Dermis microvascular lymphatic vessel endothelial cell (primary cell): ENCODE measurements around the gene NTN1. TPM values are rescaled to one million over a fixed set of nuclear protein-coding genes. Genes with fewer than 3 reads are reported as not detected.

ENCODE experiments used
- DNase-seq, 2 donors: peaks; one replicate each; pipeline versions ENCODE4 v3.0.0 to v3.0.0-alpha.2; 2010; ENCODE audit warnings: low read depth in 2 of 2
- total RNA-seq: library from RNA; depleted of rRNA; stranded (reverse); fragments of >200 nt; gene quantifications from 2 replicates; pipeline ENCODE4 v1.2.1, GENCODE V29; 2014

NTN1 gene
- total RNA-seq, 1 donor from 2014 or later = 1.0 TPM

DNA sequence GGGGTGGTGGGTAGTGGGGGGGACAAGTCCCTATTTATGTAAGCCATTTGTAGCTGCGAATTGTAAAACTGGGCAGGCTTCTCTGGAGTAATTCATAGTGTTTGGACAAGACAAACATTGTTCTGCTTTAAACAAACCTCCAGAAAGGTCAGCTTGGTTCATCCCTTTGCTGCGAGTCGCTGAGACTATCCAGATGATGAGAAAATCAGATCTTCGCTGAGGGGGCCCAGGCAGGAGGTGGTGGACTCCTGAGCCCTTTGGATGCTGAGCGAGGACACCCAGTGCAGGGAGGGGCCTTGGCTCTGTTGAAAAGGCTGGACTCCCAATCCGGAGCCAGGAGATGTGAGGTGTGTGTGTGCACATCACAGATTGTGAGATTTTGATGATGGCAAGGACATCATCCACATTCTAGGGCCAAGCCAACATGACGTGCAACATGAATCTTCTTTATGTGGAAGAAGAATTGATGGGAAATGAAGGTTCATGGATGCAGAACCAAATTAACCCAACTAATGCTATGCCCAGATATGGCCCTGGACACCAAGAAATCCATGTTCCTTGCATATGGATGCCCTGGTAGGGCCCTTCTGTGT is 15.0 kb upstream of the NTN1 start:
- no peak for DNase-seq

- DNase-seq = no peak
Measured at GRCh38 chr17:9007052-9007714, 14.1 kb upstream of the NTN1 start.

DNA sequence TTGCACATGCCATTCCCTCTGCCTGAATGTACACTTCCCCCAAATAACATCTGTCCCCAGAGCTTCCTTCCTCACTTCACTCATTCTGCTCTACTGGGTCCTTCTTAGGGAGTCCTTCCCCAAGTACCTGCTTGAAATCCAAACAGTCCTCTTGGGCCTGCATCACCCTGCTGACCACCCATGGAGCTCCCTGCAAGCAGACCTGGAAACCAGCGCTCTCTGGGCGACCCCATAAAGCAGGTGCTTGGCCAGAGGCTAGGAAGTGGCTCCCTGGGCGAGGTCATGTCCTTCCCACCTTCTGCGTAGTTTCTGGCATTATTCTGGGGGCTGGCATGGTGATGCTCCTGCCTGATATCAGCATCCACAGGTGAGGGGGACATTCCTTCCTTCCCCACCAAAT is 12.2 kb upstream of the NTN1 start:
- DNase-seq = no peak

DNA sequence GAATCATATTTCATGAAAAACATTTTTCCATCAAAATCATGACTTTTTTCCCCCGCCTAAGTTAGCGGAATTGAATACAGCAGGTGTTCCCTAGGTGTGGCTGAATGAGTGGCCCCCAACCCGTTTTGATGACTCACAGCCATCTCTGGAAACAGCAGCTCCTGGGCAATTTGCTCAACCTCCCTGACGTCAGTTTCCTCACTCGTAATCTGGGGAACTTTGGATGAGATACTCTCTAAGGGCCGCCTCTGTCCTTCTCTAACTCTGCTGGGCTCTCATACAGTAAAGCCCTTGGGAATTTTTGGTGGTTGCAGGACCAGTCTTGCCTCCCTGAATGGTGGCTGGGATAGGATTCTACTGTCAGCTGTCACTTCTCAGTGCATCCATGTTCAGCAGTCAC is 11.6 kb upstream of the NTN1 start:
- DNase-seq = no peak

DNA sequence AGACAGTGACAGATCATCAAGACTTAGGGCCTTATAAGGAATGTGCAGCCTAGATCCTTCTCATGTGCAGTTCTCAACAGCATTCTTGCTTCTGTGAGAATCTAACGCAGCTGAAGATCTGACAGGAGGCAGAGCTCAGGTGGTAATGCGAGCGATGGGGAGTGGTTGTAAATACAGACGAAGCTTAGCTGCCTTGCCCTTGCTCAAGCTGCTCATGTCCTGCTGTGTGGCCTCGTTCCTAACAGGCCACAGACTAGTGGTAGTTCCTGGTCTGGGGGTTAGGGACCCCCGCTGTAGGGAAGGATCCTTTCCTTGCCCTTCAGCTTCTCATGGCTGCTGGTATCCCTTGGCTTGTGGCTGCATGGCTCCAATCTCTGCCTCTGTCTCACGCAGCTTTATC is 10.3 kb upstream of the NTN1 start:
- DNase-seq = no peak

- DNase-seq = no peak
Measured at GRCh38 chr17:9016941-9017552, 4.3 kb upstream of the NTN1 start.

- DNase-seq = no peak
Measured at GRCh38 chr17:9018726-9019125, 2.6 kb upstream of the NTN1 start.

DNA sequence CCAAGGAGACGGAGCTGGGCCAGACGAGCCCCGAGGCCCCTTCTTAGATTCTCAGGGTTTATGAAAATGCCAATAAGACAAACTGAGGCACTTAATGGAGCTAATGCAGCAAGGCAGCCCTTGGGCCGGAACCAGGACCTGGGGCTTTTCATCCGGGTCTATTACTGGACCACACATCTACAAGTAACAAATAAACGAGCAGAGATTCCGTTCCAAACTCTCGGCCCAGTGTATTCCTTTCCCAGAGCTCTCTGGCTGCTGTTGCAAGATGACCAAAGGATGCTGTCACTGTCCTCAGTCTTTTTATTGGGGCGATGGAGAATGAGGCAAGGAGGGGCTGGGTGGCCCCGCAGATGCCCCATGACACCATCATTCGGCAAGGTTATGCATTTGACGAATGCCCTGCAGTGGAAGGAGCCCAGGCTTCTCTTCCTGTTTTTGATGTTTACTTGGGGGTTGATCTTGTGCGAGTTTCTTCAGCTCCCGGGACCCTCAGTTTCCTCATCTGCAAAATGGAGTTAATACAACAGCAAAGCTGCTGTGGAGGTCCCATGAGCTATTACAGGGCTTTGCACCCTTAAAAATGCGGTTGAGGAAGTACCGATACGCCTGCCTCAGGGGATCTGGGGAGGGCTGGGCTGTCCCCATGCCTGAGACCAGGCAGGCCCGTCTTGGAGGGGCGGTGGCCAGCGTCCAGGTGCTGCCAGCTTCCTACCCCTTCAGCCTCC is 1.1 kb upstream of the NTN1 start:
- no peak for DNase-seq

- no peak for DNase-seq
Measured at GRCh38 chr17:9020824-9021157, 519 bp upstream of the NTN1 start.

GRCh38 chr17:9021992-9022572 is 772 bp downstream of the NTN1 start:
- DNase-seq = peak in 1 of 2 donors; percentile 57

- peak in 1 of 2 donors; percentile 25 for DNase-seq
Measured at GRCh38 chr17:9022573-9023391, 1.5 kb downstream of the NTN1 start.

DNA sequence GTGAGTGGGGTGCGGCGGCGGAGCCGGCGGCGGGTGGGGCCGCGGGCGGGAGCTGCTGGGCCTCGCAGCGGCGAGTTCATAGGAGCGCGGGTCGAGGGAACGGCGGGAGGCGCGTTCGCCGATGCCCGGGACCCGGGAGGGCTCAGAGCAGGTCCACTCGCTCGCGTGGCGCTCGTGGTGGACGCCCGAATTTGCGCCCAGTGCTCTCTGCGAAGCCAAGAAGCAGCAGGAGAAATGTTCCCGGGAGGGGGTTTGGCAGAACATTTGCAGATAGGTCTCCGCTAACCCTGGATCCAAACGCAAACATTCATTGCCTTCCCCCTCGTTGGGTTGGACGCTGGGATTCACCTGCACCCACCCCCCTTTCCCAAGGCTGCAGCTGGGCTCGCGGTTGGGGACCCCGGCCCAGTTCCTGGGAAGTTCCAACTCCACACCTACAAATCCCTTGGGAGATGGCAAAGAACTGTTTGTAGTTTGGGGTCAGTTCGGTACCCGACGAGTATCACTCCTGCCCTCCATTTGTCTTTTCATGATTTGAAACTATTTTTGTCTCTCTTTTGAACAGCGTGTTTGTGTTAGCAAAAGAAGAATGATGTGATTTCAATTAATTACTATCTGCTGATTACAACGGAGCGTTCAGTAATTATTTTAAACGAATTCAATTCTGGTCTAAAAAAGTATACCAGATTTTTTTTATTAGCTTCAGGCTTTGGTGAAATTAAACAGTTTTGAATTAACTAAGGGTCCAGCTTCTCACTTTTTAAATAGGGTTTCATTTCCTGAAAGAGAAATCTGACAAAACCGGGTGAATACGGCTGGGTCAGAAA is 2.3 kb downstream of the NTN1 start:
- DNase-seq = no peak

- no peak for DNase-seq
Measured at GRCh38 chr17:9024497-9024896, 3.2 kb downstream of the NTN1 start.

GRCh38 chr17:9026741-9027140 is 5.4 kb downstream of the NTN1 start:
- no peak for DNase-seq

DNA sequence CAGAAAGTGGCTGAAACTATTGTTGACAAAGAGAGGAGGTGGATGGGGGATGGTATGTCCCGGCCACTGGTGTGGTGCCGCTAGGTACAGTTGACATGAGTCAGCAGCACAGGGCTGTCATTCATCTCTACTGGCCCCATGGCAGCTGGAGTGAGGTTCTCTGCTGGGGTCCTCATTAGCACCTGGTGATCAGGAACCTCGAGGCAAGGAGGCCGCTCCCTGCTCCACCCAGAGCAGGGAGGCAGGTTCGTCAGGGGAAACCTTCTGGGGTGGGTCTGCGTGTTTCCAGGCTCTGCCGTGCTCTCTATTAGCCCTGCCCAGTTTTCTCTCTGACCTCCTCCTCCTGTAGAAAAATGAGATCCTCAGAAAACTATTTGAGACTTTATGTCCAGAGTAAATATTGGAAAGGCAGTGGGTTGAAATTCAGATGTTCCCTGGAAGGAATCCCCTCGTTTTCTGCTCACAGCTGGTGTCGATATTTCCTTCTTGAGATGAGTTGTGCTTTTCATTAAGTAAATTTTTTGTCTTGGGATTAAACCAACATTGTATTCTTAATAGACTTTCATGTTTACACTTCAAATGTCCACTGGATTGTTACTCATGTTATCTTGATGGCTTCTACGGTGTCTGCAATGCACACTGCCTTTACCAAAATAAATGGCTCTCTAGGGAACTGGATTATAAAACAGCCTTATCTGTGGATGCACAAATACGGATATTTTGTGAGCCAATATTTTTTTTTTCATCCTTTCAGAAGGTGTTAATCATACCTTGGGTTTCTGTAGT is 7.1 kb downstream of the NTN1 start:
- no peak for DNase-seq

DNA sequence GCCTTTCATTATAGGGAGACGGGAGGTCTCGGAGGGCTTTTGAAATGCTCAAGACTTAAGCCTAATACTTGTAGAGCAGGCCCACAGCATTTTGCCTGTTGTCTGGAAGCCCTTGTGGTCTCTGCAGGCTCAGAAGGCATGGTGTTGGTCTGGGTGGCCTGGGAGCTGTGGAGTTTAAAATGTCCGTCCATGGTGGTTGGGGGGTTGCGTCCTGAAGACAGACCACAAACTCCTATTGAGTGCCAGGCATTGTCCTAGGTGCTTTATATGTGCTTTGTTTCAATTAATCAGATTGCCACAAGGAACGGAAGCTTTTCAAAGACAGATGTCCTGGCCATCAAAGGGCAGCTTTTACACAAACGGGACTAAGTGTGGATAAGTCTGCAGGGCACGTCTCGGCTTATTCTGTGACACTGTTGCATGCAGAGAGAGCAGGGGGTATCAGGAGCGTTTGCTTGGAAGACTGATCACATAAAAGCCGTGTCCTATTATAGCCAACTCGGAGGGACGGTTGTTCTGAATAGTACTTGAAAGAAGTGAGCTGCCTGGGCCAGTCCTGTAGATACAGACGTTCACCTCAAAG is 7.8 kb downstream of the NTN1 start:
- no peak for DNase-seq

GRCh38 chr17:9032151-9032550 is 10.8 kb downstream of the NTN1 start:
- no peak for DNase-seq

DNA sequence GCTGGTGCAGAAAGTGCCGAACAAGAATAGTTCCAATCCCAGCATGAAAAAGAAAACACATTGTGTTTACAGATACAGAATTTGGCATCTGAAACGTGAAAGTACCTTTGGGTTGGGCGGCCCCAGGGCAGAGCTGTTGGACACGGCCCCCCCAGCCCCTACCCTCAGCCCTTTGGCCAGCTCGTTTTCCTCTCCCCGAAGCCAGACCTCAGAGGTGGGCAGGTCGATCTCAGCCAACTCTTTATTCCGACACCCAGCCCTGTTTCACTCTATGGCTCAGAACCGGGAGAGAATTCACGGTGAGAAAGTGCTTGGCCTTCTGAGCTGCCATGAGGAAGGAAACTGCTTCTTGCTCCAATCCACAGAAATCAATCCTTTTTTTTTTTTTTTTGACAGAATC is 11.3 kb downstream of the NTN1 start:
- DNase-seq = no peak

DNA sequence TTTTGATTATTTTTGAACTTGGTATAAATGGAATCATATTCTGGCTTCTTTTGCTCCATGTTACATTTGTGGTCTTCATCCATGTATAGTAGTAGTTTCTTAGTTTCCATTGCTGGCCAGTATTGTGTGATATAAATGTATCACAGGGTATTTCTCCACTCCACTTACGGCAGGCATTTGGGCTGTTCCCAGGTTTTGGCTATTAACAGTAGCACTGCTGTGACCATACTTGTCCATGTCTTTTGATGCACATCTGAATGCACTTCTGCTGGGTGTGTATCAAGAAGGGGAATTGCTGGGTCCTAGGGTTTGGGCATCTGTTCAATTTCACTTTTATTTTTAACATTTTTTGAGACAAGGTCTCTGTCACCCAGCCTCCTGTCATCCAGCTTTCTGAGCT is 13.9 kb downstream of the NTN1 start:
- DNase-seq = no peak
